Measurements from ENCODE around the gene GPR160.

- TF ChIP-seq CTCF (IDR thresholded peaks at IDR 0.05 in 8 of 11, conservative IDR thresholded peaks at IDR 0.05 in 3 of 11) (no peak), POLR2A (IDR thresholded peaks at IDR 0.05) (no peak)
These were observed 25.9 kb downstream of the GPR160 start for GRCh38 chr3:170063691-170064090.

Measured in spleen (tissue), 7 donors.